Right ventricle myocardium inferior (tissue), 1 donor: ENCODE results near the gene LOX. TPM values are rescaled to one million over a fixed set of nuclear protein-coding genes. Genes with fewer than 3 reads are reported as not detected.

ENCODE experiments used
- ATAC-seq: fragments of 200-7000 bp; cut with Tn5 transposase; one replicate; pipeline ENCODE4 v1.9.1; 2020; ENCODE audit warnings: mild to moderate bottlenecking, moderate library complexity
- DNase-seq: peaks from one replicate; pipeline ENCODE4 v3.0.0; 2021; ENCODE audit errors: missing footprints
- intact Hi-C: fragments of 100-400 bp; cut with DNase I; formaldehyde crosslinking; loops from one replicate; pipeline ENCODE4 v1.11.0; 2022
- total RNA-seq: library from RNA; stranded (reverse); fragmentation: NEBNext Ultra II Directional; extraction: Animal tissue kit (Norgen Biotek cat#: 25700); gene quantifications from one replicate; pipeline ENCODE4 v1.2.1, GENCODE V29; 2021
- donor health status: DM: no; HTN: yes; CAD: no; lungs with severe emphysema.

LOX gene
- total RNA-seq, 1 donor from 2014 or later = 5.0 TPM

GRCh38 chr5:122064992-122065391 is 13.1 kb downstream of the LOX start:
- intact Hi-C loops = no loop called here
- ATAC-seq = no peak
- no peak for DNase-seq

- DNase-seq = no peak
- ATAC-seq = no peak
- intact Hi-C loops = no loop called here
These were observed 14.2 kb downstream of the LOX start for GRCh38 chr5:122063836-122064235.

- intact Hi-C loops = no loop called here
- DNase-seq (no peak), ATAC-seq (no peak)
These were observed 15.9 kb downstream of the LOX start for GRCh38 chr5:122062205-122062604.

GRCh38 chr5:122056913-122057312 is 21.1 kb downstream of the LOX start:
- no peak for DNase-seq
- intact Hi-C loops = no loop called here
- ATAC-seq = no peak

GRCh38 chr5:122054266-122054665 is 23.8 kb downstream of the LOX start:
- DNase-seq (no peak), ATAC-seq (no peak)

GRCh38 chr5:122053181-122054109 is 24.6 kb downstream of the LOX start:
- DNase-seq (no peak), ATAC-seq (peak; percentile 23)
- intact Hi-C loops = no loop called here

More at GRCh38 chr5:122054266-122054665, 23.8 kb downstream of the LOX start:
- intact Hi-C loops = no loop called here

- no peak for ATAC-seq
These were observed 26.5 kb downstream of the LOX start for GRCh38 chr5:122051569-122051968.

GRCh38 chr5:122050959-122051358 is 27.1 kb downstream of the LOX start:
- ATAC-seq (no peak), DNase-seq (no peak)
- intact Hi-C loops = no loop called here

More at GRCh38 chr5:122051569-122051968, 26.5 kb downstream of the LOX start:
- DNase-seq = no peak
- intact Hi-C loops = no loop called here

GRCh38 chr5:122040636-122041302 is 37.3 kb downstream of the LOX start:
- intact Hi-C loops = no loop called here
- DNase-seq (no peak), ATAC-seq (no peak)

- intact Hi-C loops = no loop called here
- ATAC-seq (no peak), DNase-seq (no peak)
These were observed 41.7 kb downstream of the LOX start for GRCh38 chr5:122036326-122036725.

GRCh38 chr5:122035913-122036312 is 42.1 kb downstream of the LOX start:
- no peak for DNase-seq
- ATAC-seq = no peak
- intact Hi-C loops = no loop called here

GRCh38 chr5:122031836-122032235 is 46.2 kb downstream of the LOX start:
- intact Hi-C loops = no loop called here
- no peak for ATAC-seq
- DNase-seq = no peak

- intact Hi-C loops = no loop called here
- ATAC-seq (no peak), DNase-seq (no peak)
These were observed 47.8 kb downstream of the LOX start for GRCh38 chr5:122030251-122030650.

- no peak for DNase-seq
- intact Hi-C loops = no loop called here
- ATAC-seq = no peak
These were observed 48.2 kb downstream of the LOX start for GRCh38 chr5:122029818-122030217.

GRCh38 chr5:122022966-122023365 is 55.1 kb downstream of the LOX start:
- intact Hi-C loops = no loop called here
- no peak for ATAC-seq
- DNase-seq = no peak

- no peak for ATAC-seq
- no peak for DNase-seq
- intact Hi-C loops = no loop called here
These were observed 58.0 kb downstream of the LOX start for GRCh38 chr5:122019919-122020590.

GRCh38 chr5:122015471-122015870 is 62.6 kb downstream of the LOX start:
- ATAC-seq (no peak), DNase-seq (no peak)
- intact Hi-C loops = no loop called here

- ATAC-seq = no peak
- intact Hi-C loops = no loop called here
- no peak for DNase-seq
These were observed 63.7 kb downstream of the LOX start for GRCh38 chr5:122014236-122014935.
